Urinary bladder (tissue), 4 donors: ENCODE measurements around the gene UBXN2A. TPM values are rescaled to one million over a fixed set of nuclear protein-coding genes. Genes with fewer than 3 reads are reported as not detected.
"Not testable (repeated sequence)": the region's sequence is repeated elsewhere in the genome, so short reads cannot be mapped to it uniquely, and the experiment has no call there.

Source experiments
- DNase-seq: peaks from one replicate; pipeline ENCODE4 v3.0.0-alpha.2; 2015; ENCODE audit errors: extremely low spot score
- H3K27ac ChIP-seq: one replicate; pipeline ENCODE4 v1.5.1; 2013; ENCODE audit warnings: low read depth, mild to moderate bottlenecking, moderate library complexity
- H3K36me3 ChIP-seq: one replicate; pipeline ENCODE4 v1.6.1; 2013; ENCODE audit warnings: mild to moderate bottlenecking, moderate library complexity; ENCODE audit not compliant: insufficient read depth
- H3K4me1 ChIP-seq: one replicate; pipeline ENCODE4 v1.6.1; 2013; ENCODE audit warnings: mild to moderate bottlenecking, moderate library complexity; ENCODE audit not compliant: insufficient read depth
- H3K4me3 ChIP-seq: one replicate; pipeline ENCODE4 v1.5.1; 2013; ENCODE audit warnings: low read depth, low read length
- WGBS: extraction: QIAGEN DNeasy Blood & Tissue Kit; methylation state at CpG from one replicate; pipeline ENCODE4 v1.1.7; 2013; 5-methylcytosine and 5-hydroxymethylcytosine counted together
- polyA plus RNA-seq: library from polyadenylated mRNA; stranded (reverse); fragments of 200-250 nt; gene quantifications from one replicate; pipeline ENCODE4 v1.2.3, GENCODE V29; 2013
- total RNA-seq: library from RNA; depleted of rRNA; stranded (reverse); fragments of >200 nt; gene quantifications from one replicate; pipeline ENCODE4 v1.2.3, GENCODE V29; 2014
- donor health status: healthy with polysubstance abuse.
- donor health status: healthy.

UBXN2A gene
- total and polyA plus RNA-seq, 2 donors: 8.6 to 33.6 TPM

DNA sequence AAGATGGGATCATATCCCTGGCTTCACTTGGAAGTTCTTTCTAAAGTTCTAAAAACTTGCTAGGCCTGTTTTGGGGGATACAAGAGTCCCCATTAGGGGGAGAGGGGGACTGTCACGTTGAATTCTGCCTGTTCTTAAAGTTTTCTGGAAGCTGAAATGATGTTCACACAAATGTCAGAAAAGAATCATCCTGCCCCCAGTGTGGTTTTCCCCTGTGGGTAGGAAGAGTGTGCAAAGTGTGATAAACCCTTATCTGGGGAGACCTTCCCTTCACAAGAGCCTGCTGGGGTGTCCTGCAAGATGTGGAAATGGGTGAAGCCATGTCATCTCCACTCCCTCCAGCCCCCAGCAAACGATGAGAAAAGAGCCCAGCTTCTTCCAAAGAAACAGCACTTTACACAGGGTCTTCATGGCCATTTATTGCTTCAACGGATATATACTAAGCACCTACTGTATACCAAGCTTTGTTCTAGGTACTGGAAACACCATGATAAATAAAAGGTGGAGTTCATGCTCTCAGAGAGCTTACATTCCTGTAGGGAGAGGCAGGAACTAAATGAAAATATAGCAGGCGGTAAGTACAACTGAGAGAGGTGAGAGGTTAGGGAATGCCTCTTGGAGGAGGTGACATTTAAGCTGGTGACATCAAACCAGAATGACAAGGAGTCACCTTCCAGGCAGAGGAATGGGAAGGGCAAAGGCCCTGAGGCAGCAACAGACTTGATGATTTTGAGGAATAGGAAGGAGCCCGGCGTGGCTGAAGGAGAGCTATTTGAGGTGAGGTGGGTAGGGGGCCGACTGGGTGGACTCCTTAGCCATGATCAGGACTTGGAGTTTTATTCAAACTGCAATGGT lies 71.2 kb downstream of the UBXN2A start:
- WGBS: 73% methylated on average over 7 of the region's 7 CpGs
- no peak for DNase-seq
- Histone ChIP-seq H3K4me3 (no peak overlapping the region), H3K27ac (no peak overlapping the region), H3K4me1 (peaks cover 4% of the 10 kb centered on the region), H3K36me3 (no peaks in the 10 kb centered on the region)

DNA sequence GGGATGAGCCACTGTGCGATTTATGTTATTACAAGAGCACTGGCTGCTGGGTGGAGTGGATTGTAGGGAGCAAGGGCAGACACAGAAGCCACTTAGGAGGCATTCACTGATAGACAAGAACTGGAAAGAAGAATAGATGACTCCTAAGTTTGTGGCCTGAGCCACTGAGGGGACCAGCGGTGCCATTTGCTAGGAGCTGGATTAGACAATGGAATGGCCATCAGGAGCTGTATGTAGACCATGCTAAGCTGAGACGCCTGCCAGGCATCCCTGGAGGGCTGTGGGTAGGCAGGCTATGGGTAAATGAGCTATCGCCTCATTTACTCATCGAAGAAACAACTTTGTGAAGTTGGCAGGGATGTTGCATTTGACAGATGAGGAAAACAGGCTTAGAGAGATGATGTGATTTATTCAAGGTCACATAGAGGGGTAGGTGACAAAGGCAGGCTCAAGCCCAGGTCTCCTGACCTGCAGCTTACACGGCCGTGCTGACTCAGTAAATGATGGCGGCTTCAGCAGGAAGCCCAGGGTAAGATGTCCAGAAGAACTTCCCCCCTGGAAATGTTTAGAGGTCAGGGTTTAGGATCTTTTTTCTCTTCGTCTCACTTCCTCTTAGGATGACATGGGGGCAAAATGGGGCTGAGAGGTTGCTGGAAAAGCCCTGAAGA lies 72.4 kb downstream of the UBXN2A start:
- no peak overlapping the region for H3K4me3 ChIP-seq
- no peak for DNase-seq
- H3K36me3 ChIP-seq: no peaks in the 10 kb centered on the region
- peaks cover 4% of the 10 kb centered on the region for H3K4me1 ChIP-seq
- H3K27ac ChIP-seq: no peak overlapping the region
- 78% methylated on average over 9 of the region's 9 CpGs for WGBS

DNA sequence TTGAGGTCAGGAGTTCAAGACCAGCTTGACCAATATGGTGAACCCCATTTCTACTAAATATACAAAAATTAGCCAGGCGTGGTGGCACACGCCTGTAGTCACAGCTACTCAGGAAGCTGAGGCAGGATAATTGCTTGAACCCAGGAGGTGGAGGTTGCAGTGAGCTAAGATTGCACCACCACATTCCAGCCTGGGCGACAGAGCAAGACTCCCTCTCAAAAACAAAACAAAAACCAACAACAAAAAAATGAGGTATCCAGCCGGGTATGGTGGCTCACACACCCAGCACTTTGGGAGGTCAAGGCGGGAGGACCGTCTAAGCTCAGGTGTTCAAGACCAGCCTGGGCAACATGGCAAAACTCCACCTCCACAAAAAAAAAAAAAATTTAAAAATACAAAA lies 74.6 kb downstream of the UBXN2A start:
- H3K4me1 ChIP-seq, H3K27ac ChIP-seq, H3K4me3 ChIP-seq, DNase-seq, H3K36me3 ChIP-seq: not testable (repeated sequence)
- WGBS: 91% methylated on average over 6 of the region's 6 CpGs

DNA sequence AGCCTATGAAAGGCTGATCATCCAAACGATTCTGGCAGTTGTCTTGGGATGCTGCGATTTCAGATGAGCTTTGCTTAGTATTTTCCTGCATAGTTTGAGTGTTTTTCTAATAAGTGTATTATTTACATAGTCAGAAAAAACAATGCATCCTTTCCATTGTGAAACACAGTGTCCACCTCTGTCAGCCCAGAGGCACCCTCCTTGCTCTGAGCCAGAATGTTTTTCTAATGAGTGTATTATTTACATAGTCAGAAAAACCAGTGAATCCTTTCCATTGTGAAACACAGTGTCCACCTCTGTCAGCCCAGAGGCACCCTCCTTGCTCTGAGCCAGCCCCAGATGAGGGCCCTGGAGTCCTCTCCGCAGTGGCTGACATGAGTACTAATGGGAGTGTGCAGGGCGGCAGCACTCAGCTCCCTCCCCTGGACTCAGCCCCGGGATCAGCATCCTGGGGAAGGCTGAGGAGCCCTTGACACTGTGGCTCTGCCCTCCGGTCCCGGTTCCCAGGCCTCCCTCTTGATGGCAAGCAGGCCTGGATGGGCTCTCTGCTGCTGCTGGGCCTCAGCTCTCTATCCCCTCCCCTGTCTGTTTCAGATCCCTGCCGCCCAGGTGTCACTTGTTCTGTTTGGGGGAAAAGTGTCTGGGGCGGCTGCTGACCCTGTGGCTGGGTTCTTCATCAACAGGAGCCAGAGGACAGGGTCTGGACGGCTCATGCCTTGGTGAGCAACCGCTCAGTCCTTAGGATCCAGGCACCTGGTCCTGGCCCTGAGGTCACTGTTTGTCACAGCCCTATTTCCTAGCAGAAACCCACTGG lies 75.5 kb downstream of the UBXN2A start:
- H3K36me3 ChIP-seq: no peaks in the 10 kb centered on the region
- no peak overlapping the region for H3K27ac ChIP-seq
- WGBS: 66% methylated on average over 11 of the region's 11 CpGs
- no peaks in the 10 kb centered on the region for H3K4me1 ChIP-seq
- no peak overlapping the region for H3K4me3 ChIP-seq
- DNase-seq: no peak

DNA sequence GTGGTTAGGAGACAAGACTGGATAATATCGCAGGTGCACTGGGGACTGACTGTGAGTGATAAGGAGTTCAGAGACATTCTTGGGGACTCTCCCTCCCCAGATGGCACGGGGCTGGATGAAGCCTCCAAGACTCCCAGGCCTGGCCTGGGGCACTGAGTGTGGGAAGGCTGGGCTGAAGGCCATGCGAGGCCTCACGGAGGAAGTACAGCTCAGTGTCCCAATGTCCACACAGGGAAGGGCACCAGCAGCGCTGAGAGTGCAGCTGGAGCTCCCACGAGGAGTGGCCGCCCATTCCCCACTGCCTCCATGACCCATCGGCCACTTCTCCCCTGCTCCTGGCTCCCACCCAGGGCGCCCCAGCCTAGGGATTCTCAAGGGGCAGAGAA lies 76.1 kb downstream of the UBXN2A start:
- Histone ChIP-seq H3K36me3 (no peaks in the 10 kb centered on the region), H3K4me3 (no peak overlapping the region), H3K27ac (no peak overlapping the region), H3K4me1 (no peaks in the 10 kb centered on the region)
- 81% methylated on average over 9 of the region's 9 CpGs for WGBS
- DNase-seq: no peak

DNA sequence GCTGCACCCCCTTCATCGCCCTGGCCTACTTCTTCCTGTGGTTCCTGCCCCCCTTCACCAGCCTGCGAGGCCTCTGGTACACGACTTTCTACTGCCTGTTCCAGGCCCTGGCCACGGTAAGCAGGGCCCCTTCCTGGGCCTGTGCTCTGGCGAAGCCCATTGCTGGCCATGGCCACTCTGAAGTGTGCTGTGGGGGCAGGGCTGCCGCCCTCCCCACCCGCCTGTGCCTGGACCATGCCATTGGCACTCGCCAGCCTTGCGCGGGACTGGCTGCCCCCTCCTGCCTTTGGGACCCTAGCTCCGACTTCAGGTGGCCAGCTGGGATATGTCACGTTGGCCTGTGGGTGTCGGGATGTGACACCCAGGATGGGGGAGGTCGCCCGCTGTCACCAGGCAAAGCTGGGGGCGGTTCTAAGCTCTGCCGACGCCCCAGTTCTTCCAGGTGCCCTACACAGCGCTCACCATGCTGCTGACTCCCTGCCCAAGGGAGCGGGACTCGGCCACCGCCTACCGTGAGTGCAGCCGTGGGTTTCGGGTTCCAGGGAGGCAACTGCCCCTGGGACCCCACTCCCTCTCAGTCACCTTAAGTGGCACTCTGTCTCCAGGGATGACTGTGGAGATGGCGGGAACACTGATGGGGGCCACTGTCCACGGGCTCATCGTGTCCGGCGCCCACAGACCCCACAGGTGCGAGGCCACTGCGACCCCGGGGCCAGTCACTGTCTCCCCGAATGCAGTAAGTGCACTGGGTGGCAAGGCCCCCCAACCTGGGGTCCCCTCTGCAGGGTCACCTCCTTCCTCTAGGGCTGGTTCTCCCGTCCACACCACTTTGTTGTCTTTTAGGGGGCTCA lies 76.8 kb downstream of the UBXN2A start:
- Histone ChIP-seq H3K36me3 (no peaks in the 10 kb centered on the region), H3K4me3 (no peak overlapping the region), H3K27ac (no peak overlapping the region), H3K4me1 (no peaks in the 10 kb centered on the region)
- no peak for DNase-seq
- 92% methylated on average over 35 of the region's 35 CpGs for WGBS

DNA sequence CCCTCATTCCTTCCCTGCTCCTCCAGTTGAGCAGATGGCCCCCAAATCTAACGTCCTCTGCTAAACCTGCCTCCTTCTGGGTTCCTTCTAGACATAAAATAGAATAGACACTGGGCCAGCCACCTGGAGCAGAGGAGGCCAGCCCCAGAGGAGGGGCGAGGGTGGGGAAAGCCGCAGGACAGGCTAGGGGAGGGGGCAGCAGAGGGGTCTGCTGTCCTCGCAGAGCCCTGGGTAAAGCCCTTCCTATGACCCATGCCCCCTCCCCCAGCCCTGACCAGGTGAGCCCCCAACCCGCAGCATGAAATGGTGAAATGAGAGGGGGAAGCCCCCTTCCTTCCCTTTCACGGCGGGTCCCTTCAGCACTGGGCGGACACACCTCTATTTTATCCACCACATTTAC lies 77.4 kb downstream of the UBXN2A start:
- no peaks in the 10 kb centered on the region for H3K4me1 ChIP-seq
- no peak overlapping the region for H3K4me3 ChIP-seq
- H3K36me3 ChIP-seq: no peaks in the 10 kb centered on the region
- H3K27ac ChIP-seq: no peak overlapping the region
- no peak for DNase-seq
- 84% methylated on average over 8 of the region's 8 CpGs for WGBS

DNA sequence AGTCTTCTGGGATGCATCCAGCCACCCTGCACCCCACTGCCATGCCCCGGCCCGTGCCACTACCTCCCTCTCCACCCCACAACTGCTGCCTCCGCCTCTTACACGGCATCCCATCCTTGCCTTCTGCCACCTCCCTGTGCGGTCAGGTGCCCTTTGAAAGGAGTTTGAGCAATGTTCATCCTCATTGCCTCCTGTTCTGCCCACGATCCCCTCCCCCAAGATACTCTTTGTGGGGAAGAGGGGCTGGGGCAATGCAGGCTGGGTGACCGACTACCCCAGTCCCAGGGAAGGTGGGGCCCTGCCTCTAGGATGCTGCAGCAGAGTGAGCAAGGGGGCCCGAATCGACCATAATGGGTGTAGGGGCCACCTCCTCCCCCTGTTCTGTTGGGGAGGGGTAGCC lies 78.0 kb downstream of the UBXN2A start:
- Histone ChIP-seq H3K4me3 (no peak overlapping the region), H3K27ac (no peak overlapping the region), H3K36me3 (no peaks in the 10 kb centered on the region), H3K4me1 (no peaks in the 10 kb centered on the region)
- DNase-seq: no peak
- WGBS: 82% methylated on average over 9 of the region's 9 CpGs

DNA sequence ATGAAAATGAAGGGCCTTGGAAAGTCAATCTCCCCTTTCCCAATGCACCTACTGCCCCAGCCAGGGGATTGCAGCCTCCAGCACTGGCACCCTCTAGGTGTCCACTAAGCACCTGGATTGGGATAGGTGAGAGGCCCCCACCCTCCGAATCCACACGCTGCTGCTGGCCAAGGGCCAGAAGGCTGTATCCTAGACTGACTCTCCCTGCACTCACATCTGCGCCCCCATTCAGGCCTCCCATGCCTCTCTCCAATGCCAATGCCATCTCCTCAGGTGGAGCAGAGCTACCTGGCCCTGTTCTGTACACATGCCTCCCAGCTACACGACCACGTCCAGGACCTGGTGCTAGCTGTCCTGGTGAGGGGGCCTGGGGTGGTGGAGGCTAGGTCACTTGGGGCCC lies 79.5 kb downstream of the UBXN2A start:
- 92% methylated on average over 5 of the region's 5 CpGs for WGBS
- no peak for DNase-seq
- no peak overlapping the region for H3K4me3 ChIP-seq
- H3K4me1 ChIP-seq: no peaks in the 10 kb centered on the region
- no peaks in the 10 kb centered on the region for H3K36me3 ChIP-seq
- no peak overlapping the region for H3K27ac ChIP-seq

DNA sequence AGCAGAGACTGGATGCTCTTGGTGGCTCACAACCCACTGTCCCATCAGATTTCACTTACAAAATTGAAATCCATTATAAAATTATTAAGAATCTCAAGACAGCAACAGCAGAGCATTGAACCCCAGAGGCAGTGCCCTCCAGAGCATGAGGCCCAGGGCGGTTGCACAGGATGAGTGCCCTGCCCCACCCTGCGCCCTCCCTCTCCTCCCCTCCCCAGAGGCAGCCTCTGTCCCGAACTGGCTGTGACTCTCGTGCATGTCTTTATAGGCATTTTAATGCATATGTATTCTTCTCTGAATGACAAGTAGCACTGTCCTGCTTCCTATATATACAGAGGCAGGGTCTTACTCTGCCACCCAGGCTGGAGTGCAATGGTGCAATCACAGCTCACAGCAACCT lies 80.0 kb downstream of the UBXN2A start:
- Histone ChIP-seq H3K4me1 (no peaks in the 10 kb centered on the region), H3K4me3 (no peak overlapping the region), H3K36me3 (no peaks in the 10 kb centered on the region), H3K27ac (no peak overlapping the region)
- DNase-seq: no peak
- 70% methylated on average over 4 of the region's 4 CpGs for WGBS

DNA sequence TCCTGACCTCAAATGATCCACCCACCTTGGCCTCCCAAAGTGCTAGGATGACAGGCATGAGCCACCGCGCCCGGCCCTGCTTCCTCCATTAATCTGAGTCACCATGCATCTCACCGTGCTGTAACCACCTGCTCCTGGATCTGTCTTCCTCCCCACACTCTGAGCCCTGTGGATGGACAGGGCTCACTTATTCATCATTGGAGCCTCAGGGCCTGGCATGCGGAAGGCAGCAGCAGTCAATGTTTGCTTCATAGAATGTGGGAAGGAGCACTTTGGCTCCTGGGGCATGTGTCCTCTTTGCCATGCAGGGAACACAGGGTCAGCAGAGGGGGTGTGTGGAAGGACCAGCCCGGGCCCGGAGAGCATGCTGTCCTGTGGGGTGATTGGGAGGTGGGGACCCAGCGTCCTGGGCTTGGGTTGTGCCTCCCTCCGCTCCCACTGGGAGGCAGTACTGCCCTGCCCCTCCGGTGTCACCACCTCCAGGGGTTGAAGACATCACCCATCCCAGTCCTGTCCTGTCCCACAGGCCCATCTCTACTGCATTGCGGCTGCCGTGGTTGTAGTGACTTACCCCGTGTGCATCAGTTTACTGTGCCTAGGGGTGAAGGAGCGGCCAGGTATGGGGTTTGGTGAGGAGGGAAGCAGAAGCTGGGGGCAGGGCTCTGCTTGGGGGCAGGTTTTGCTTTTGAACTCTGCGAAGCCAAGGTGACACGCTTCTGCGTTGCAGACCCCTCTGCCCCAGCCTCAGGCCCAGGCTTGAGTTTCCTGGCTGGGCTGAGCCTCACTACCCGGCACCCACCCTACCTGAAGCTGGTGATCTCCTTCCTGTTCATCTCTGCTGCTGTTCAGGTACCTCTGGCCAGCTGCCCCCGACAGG lies 81.1 kb downstream of the UBXN2A start:
- no peak overlapping the region for H3K4me3 ChIP-seq
- H3K27ac ChIP-seq: no peak overlapping the region

DNA sequence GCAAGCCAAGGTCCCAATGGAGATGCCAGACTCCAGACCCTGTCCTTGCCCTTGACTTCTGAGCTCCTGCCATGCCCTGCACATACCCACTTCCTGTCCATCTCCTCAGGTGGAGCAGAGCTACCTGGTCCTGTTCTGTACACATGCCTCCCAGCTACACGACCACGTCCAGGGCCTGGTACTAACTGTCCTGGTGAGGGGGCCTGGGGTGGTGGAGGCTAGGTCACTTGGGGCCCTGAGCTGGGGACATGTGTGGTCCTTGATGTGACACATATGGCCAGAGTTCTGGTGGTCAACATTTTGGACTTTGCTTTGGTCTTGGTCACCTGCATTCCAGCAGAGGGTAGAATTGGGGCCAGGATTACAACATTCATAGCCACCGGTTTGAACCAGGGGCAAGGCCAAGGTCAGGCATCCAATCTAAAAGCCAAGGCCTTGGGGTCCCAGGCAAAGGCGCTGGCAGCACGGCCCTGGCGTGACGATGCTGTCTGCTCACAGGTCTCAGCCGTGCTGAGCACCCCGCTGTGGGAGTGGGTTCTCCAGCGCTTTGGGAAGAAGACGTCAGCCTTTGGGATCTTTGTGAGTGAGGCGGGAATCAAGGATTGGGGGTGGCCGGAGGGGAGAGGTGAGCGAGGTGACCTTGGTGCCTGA lies 82.2 kb downstream of the UBXN2A start:
- H3K4me3 ChIP-seq: no peak overlapping the region
- WGBS: 93% methylated on average over 14 of the region's 14 CpGs
- DNase-seq: no peak
- no peaks in the 10 kb centered on the region for H3K36me3 ChIP-seq
- H3K27ac ChIP-seq: no peak overlapping the region
- no peaks in the 10 kb centered on the region for H3K4me1 ChIP-seq

More for the DNA sequence above, 81.1 kb downstream of the UBXN2A start:
- DNase-seq: no peak
- Histone ChIP-seq H3K36me3 (no peaks in the 10 kb centered on the region), H3K4me1 (no peaks in the 10 kb centered on the region)
- 77% methylated on average over 19 of the region's 19 CpGs for WGBS
